NB4 (cell line): ENCODE results near the gene AMY1C.
"Not testable (repeated sequence)": the region's sequence is repeated elsewhere in the genome, so short reads cannot be mapped to it uniquely, and the experiment has no call there.

Experiments
- DNase-seq: peaks from one replicate; pipeline ENCODE4 v3.0.0; 2010; ENCODE audit warnings: low read depth
- H3K4me3 ChIP-seq: one replicate; pipeline ENCODE4 v1.5.1; 2011; ENCODE audit warnings: mild to moderate bottlenecking, low read depth, low read length, moderate library complexity
- MYC ChIP-seq: IDR thresholded peaks from 2 replicates; pipeline ENCODE4 v1.6.1; 2011; ENCODE audit warnings: low read depth, low read length
- POLR2A ChIP-seq: IDR thresholded peaks from 2 replicates; pipeline ENCODE4 v1.6.1; 2011; ENCODE audit warnings: mild to moderate bottlenecking; ENCODE audit not compliant: insufficient read length; ENCODE audit errors: extremely low read depth
- TF ChIP-seq, protein P1 (sequence below): IDR thresholded peaks from one replicate; pipeline ENCODE4 v1.5.1; 2012; ENCODE audit warnings: low read depth, low read length
- TF ChIP-seq, protein P2 (sequence below): IDR thresholded peaks from 2 replicates; pipeline ENCODE4 v1.6.1; 2011; ENCODE audit warnings: low read depth, low read length

Gene AMY1C

DNA sequence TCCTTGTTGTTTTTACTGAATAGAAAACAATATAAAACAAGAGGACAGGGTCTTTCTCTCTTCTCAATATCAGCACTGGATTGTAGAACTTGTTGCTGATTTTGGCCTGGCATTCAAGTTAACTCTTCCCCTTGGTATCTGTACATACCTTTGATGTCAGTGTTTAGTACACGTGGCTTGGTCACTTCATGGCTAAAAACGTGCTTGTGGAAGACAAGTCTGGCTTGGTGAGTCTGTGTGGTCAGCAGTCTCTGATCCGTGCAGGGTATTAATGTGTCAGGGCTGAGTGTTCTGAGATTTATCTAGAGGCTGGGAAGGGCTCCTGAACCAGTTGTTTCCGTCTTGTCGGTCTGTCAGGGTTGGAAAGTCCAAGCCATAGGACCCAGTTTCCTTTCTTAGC, at the start of gene AMY1C:
TSS of gene AMY1C (plus strand) at position 301 of the 400 bp plus-strand sequence. CDS start 572 bp downstream, outside the sequence.
- H3K4me3 ChIP-seq, DNase-seq: not testable (repeated sequence)

DNA sequence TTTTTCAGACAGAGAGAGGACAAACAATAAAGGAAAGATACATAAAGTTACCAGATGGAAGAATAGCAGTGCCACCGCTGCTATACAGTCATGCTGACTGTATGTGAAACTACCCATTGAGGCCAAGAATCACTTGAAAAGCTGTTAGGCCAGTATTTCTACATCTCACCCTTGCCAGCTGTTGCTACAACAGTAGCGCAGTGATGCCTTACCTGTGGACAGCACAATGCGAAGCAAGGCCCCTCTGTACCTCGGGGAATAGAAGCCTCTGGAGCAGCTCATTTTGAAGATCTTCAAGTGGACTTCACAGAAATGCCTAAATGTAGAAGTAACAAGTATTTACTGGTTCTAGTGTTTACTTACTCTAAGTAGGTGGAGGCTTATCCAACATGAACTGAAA, 49.0 kb upstream of the AMY1C start:
- not testable (repeated sequence) for DNase-seq, H3K4me3 ChIP-seq

DNA sequence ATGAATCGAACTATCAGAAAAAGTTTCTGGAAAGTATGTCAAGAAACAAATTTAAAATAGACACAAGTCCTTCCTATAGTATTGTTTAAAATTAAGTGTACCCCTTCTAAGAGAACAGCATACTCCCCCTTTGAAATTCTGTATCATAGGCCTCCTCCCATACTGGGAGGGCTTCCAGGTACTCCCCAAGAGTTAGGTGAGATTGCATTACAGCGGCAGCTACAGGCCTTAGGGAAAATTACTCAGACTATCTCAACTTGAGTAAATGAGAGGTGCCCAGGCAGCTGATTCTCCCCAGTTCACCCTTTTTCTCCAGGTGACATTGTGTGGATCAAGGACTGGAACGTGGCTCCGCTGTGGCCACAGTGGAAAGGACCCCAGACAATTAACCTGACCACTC, 48.4 kb upstream of the AMY1C start:
- DNase-seq, H3K4me3 ChIP-seq: not testable (repeated sequence)

DNA sequence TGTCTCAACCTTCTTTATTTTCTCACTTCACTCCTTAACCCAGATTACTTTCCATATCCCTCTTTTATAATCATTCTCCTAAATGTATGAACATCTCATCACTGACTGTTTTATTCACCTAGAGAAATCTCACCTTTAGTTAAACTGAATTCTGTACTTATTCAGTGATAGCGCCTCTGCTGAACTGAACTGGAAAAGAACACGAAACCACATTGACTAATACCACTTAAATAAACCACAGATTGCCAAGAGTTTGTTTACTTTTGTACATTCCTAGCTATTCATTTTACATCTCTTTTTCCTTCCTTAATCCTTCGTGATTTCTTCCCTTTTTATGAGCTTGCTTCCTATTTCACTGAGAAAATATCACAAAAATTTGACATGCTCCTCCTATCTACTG, 42.0 kb upstream of the AMY1C start:
- not testable (repeated sequence) for H3K4me3 ChIP-seq, DNase-seq

DNA sequence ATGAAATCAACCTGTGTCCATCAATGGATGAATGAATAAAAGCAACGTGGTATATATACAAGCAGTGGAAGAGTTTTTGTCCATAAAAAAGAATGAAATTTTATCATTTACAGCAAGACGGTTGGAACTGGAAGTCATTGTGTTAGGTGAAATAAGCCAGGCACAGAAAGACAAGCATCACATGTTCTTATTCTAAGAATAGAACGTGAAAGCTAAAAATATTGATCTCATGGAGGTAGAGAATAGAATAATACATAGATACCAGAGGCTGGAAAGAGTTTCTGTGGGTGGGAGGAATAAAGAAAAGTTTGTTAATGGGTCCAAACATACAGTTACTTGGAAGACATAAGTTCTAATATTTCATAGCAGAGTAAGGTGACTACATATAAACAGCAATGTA, 39.3 kb upstream of the AMY1C start:
- not testable (repeated sequence) for DNase-seq, H3K4me3 ChIP-seq

DNA sequence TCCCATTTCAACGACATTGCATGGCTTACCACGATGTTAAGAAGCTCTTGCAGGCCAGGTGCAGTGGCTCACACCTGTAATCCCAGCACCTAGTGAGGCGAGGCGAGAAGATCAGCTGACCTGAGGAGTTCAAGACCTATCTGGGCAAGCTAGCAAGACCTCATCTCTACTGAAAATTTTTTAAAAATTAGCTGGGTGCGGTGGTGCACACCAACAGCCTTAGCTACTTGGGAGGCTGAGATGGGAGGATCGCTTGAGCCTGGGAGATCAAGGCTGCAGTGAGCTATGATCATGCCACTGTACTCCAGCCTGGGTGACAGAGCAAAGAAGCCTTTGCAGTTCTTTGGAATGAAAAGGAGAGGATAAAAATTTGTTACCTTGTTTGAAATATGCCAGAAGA, 32.3 kb upstream of the AMY1C start:
- DNase-seq, H3K4me3 ChIP-seq: not testable (repeated sequence)

DNA sequence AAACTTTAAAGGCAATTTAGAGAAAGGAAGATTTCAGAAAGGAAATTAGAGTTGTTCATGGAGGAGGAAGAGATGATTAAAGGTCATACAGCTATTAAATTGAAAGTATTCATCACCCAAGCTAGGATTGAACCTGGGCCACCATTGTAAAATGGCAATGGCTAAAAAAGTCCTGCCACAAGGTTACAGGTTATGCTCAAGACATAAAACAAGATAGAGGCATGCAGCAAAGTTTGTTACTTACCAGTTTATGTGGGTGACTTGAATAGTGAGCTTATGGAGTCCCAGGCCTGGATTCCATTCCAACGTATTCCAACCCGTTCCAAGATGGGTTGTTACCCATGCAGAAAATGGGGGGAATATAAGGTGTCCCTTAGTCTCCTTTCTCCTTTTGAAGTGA, 28.2 kb upstream of the AMY1C start:
- DNase-seq, H3K4me3 ChIP-seq: not testable (repeated sequence)

DNA sequence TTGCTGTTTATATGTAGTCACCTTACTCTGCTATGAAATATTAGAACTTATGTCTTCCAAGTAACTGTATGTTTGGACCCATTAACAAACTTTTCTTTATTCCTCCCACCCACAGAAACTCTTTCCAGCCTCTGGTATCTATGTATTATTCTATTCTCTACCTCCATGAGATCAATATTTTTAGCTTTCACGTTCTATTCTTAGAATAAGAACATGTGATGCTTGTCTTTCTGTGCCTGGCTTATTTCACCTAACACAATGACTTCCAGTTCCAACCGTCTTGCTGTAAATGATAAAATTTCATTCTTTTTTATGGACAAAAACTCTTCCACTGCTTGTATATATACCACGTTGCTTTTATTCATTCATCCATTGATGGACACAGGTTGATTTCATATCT, 14.4 kb upstream of the AMY1C start:
- not testable (repeated sequence) for H3K4me3 ChIP-seq, DNase-seq

DNA sequence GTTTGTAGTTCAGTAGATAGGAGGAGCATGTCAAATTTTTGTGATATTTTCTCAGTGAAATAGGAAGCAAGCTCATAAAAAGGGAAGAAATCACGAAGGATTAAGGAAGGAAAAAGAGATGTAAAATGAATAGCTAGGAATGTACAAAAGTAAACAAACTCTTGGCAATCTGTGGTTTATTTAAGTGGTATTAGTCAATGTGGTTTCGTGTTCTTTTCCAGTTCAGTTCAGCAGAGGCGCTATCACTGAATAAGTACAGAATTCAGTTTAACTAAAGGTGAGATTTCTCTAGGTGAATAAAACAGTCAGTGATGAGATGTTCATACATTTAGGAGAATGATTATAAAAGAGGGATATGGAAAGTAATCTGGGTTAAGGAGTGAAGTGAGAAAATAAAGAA, 11.7 kb upstream of the AMY1C start:
- H3K4me3 ChIP-seq, DNase-seq: not testable (repeated sequence)

DNA sequence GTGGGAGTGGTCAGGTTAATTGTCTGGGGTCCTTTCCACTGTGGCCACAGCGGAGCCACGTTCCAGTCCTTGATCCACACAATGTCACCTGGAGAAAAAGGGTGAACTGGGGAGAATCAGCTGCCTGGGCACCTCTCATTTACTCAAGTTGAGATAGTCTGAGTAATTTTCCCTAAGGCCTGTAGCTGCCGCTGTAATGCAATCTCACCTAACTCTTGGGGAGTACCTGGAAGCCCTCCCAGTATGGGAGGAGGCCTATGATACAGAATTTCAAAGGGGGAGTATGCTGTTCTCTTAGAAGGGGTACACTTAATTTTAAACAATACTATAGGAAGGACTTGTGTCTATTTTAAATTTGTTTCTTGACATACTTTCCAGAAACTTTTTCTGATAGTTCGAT, 5.2 kb upstream of the AMY1C start:
- H3K4me3 ChIP-seq, DNase-seq: not testable (repeated sequence)

DNA sequence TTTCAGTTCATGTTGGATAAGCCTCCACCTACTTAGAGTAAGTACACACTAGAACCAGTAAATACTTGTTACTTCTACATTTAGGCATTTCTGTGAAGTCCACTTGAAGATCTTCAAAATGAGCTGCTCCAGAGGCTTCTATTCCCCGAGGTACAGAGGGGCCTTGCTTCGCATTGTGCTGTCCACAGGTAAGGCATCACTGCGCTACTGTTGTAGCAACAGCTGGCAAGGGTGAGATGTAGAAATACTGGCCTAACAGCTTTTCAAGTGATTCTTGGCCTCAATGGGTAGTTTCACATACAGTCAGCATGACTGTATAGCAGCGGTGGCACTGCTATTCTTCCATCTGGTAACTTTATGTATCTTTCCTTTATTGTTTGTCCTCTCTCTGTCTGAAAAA, 4.7 kb upstream of the AMY1C start:
- not testable (repeated sequence) for DNase-seq, H3K4me3 ChIP-seq

DNA sequence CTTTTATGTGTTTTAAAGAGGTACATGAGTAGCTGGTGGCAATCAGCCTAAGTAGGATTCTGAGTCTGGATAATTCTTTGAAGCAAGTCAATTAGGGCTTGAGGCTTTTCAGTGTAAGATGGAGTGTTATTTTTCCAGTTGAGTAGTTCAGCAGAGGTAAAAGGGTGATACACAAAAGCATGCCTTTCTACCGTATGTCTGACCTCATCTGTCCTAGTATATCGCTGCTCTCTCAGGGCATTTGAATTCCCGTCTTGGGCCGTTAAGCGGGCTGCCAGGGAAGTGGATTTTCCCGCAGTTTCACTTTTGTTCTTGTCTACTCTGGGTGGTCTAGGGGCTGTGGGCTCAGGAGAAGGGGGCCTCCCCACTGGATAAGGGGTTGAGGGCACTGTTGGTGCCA, 1.4 kb upstream of the AMY1C start:
- H3K4me3 ChIP-seq, DNase-seq: not testable (repeated sequence)

DNA sequence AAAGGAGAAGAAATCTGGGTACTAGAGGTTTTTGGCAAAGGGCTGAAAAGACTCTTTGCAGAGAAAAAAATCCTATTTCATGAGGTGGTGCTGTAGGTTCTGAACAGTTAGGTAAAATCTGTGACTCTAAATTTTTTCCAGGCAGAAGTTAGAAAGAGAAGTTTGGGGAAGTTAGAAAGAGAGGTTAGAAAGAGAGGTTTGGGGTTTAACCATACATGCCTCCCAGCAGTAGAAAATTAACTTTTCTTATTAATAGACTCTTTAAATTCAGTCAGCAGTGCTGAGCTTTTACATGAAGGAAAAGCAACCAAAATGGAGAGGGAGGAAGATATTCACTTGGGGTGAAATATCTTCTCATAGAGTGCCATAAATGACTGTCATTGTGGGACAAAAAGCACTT, 12.2 kb downstream of the AMY1C start:
- H3K4me3 ChIP-seq, result no peak overlapping the region
- TF ChIP-seq MYC, result no peak
- TF ChIP-seq, protein P1, sequence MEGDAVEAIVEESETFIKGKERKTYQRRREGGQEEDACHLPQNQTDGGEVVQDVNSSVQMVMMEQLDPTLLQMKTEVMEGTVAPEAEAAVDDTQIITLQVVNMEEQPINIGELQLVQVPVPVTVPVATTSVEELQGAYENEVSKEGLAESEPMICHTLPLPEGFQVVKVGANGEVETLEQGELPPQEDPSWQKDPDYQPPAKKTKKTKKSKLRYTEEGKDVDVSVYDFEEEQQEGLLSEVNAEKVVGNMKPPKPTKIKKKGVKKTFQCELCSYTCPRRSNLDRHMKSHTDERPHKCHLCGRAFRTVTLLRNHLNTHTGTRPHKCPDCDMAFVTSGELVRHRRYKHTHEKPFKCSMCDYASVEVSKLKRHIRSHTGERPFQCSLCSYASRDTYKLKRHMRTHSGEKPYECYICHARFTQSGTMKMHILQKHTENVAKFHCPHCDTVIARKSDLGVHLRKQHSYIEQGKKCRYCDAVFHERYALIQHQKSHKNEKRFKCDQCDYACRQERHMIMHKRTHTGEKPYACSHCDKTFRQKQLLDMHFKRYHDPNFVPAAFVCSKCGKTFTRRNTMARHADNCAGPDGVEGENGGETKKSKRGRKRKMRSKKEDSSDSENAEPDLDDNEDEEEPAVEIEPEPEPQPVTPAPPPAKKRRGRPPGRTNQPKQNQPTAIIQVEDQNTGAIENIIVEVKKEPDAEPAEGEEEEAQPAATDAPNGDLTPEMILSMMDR, result no peak
- TF ChIP-seq POLR2A, result no peak
- no peak for DNase-seq

DNA sequence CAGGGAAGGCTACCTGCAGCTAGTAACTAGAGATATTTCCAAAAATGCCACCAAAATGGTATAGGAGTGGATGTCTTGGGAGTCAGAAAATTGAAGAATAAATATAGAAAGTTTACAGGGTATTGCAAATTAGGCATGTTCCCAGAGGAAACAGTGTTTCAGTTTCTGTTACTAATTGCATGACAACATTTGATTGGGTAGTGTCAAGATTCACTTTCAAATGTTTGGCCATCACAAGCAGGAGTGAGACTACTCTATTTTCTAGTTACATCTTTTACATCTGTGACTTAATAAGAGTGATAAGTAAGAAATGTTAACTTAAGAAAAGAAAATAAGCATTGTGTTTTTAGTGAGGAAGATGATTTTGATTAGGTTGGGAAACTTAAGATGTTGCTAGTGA, 30.2 kb downstream of the AMY1C start:
- DNase-seq, result no peak
- no peak for TF ChIP-seq POLR2A
- TF ChIP-seq, protein P1, result no peak
- TF ChIP-seq, protein P2, sequence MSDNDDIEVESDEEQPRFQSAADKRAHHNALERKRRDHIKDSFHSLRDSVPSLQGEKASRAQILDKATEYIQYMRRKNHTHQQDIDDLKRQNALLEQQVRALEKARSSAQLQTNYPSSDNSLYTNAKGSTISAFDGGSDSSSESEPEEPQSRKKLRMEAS, result no peak
- TF ChIP-seq MYC, result no peak
- no peak overlapping the region for H3K4me3 ChIP-seq
